Osteoblast (primary cell): Measurements from ENCODE around the gene TSTD2. TPM values are rescaled to one million over a fixed set of nuclear protein-coding genes. Genes with fewer than 3 reads are reported as not detected.

Source experiments
- DNase-seq: peaks from one replicate; pipeline ENCODE4 v3.0.0; 2011; ENCODE audit warnings: low spot score, mixed read lengths; ENCODE audit not compliant: insufficient read length; ENCODE audit errors: missing footprints
- H2AFZ ChIP-seq: 2 replicates; pipeline ENCODE4 v1.6.0; 2011; ENCODE audit warnings: mild to moderate bottlenecking, low read length
- H3K27ac ChIP-seq: 2 replicates; pipeline ENCODE4 v1.5.1; 2011; ENCODE audit warnings: mild to moderate bottlenecking, low read depth, low read length, moderate library complexity
- H3K27me3 ChIP-seq: 2 replicates; pipeline ENCODE4 v1.6.0; 2012; ENCODE audit warnings: mild to moderate bottlenecking, control low read depth, inconsistent platforms, low read length, moderate library complexity; ENCODE audit not compliant: insufficient read depth
- H3K36me3 ChIP-seq: 2 replicates; pipeline ENCODE4 v1.5.1; 2011; ENCODE audit warnings: mild to moderate bottlenecking, low read length, control low read depth, moderate library complexity; ENCODE audit not compliant: insufficient read depth
- H3K4me1 ChIP-seq: 2 replicates; pipeline ENCODE4 v1.5.1; 2011; ENCODE audit warnings: mild to moderate bottlenecking, low read length, control low read depth, moderate library complexity; ENCODE audit not compliant: insufficient read depth
- H3K4me2 ChIP-seq: 2 replicates; pipeline ENCODE4 v1.6.0; 2011; ENCODE audit warnings: mild to moderate bottlenecking, low read length; ENCODE audit not compliant: insufficient read depth
- H3K4me3 ChIP-seq: fragments of 200-600 bp; sonication (generic); 3 replicates; pipeline ENCODE4 v1.5.1; 2012; ENCODE audit warnings: mild to moderate bottlenecking, low read length, inconsistent platforms; ENCODE audit not compliant: insufficient read depth
- H3K79me2 ChIP-seq: 2 replicates; pipeline ENCODE4 v1.6.0; 2012; ENCODE audit warnings: mild to moderate bottlenecking, low read length, control low read depth, inconsistent platforms; ENCODE audit not compliant: insufficient read depth
- H3K9me3 ChIP-seq: 2 replicates; pipeline ENCODE4 v1.5.1; 2011; ENCODE audit warnings: low read depth, low read length, control low read depth
- H4K20me1 ChIP-seq: 2 replicates; pipeline ENCODE4 v1.6.0; 2012; ENCODE audit warnings: mild to moderate bottlenecking, low read length, control low read depth; ENCODE audit not compliant: insufficient read depth
- CTCF ChIP-seq: IDR thresholded peaks from 2 replicates; pipeline ENCODE4 v1.5.1; 2011; ENCODE audit warnings: mild to moderate bottlenecking, low read depth, low read length, moderate library complexity; ENCODE audit errors: extremely low read depth
- total RNA-seq: library from RNA; depleted of rRNA; stranded (reverse); fragments of >200 nt; gene quantifications from 2 replicates; pipeline ENCODE4 v1.2.3, GENCODE V29; 2012

Gene TSTD2
- total RNA-seq, 1 donor, result 16.3 TPM

GRCh38 chr9:97555164-97555563 lies 78.0 kb downstream of the TSTD2 start:
- TF ChIP-seq CTCF, result no peak

GRCh38 chr9:97554566-97555075 lies 78.5 kb downstream of the TSTD2 start:
- Histone ChIP-seq H3K4me1 (peaks cover 4% of the 10 kb centered on the region), H2AFZ (no peak overlapping the region), H3K36me3 (no peaks in the 10 kb centered on the region), H3K27ac (no peak overlapping the region), H3K27me3 (peaks cover 17% of the 10 kb centered on the region), H3K4me2 (no peak overlapping the region), H3K9me3 (no peaks in the 10 kb centered on the region), H3K4me3 (no peak overlapping the region), H3K79me2 (no peaks in the 10 kb centered on the region), H4K20me1 (no peaks in the 10 kb centered on the region)
- no peak for TF ChIP-seq CTCF
- no peak for DNase-seq

More at GRCh38 chr9:97555164-97555563, 78.0 kb downstream of the TSTD2 start:
- H3K36me3 ChIP-seq, result no peaks in the 10 kb centered on the region
- no peak for DNase-seq
- no peak overlapping the region for H3K4me3 ChIP-seq
- no peaks in the 10 kb centered on the region for H3K9me3 ChIP-seq
- no peak overlapping the region for H2AFZ ChIP-seq
- no peaks in the 10 kb centered on the region for H4K20me1 ChIP-seq
- H3K4me1 ChIP-seq, result peaks cover 4% of the 10 kb centered on the region
- H3K27me3 ChIP-seq, result peaks cover 17% of the 10 kb centered on the region
- no peak overlapping the region for H3K4me2 ChIP-seq
- H3K27ac ChIP-seq, result no peak overlapping the region
- no peaks in the 10 kb centered on the region for H3K79me2 ChIP-seq

GRCh38 chr9:97553841-97554240 lies 79.3 kb downstream of the TSTD2 start:
- no peak overlapping the region for H3K4me3 ChIP-seq
- H3K27me3 ChIP-seq, result peaks cover 15% of the 10 kb centered on the region
- H2AFZ ChIP-seq, result no peak overlapping the region
- no peak for DNase-seq
- no peaks in the 10 kb centered on the region for H3K79me2 ChIP-seq
- no peaks in the 10 kb centered on the region for H4K20me1 ChIP-seq
- H3K27ac ChIP-seq, result no peak overlapping the region
- H3K36me3 ChIP-seq, result no peaks in the 10 kb centered on the region
- H3K4me1 ChIP-seq, result peaks cover 4% of the 10 kb centered on the region
- no peak overlapping the region for H3K4me2 ChIP-seq
- H3K9me3 ChIP-seq, result peaks cover 2% of the 10 kb centered on the region
- no peak for TF ChIP-seq CTCF

- H3K36me3 ChIP-seq, result no peaks in the 10 kb centered on the region
- H3K27ac ChIP-seq, result no peak overlapping the region
Observed at GRCh38 chr9:97553141-97553540, 80.0 kb downstream of the TSTD2 start.

More at GRCh38 chr9:97553141-97553540, 80.0 kb downstream of the TSTD2 start:
- H3K4me3 ChIP-seq, result no peak overlapping the region
- peaks cover 4% of the 10 kb centered on the region for H3K4me1 ChIP-seq
- DNase-seq, result no peak
- H3K27me3 ChIP-seq, result peaks cover 15% of the 10 kb centered on the region
- H3K4me2 ChIP-seq, result no peak overlapping the region
- H3K9me3 ChIP-seq, result peaks cover 2% of the 10 kb centered on the region
- H2AFZ ChIP-seq, result no peak overlapping the region
- H3K79me2 ChIP-seq, result no peaks in the 10 kb centered on the region
- H4K20me1 ChIP-seq, result no peaks in the 10 kb centered on the region
- TF ChIP-seq CTCF, result no peak
